ENCODE measurements around the gene TJP2. TPM values are rescaled to one million over a fixed set of nuclear protein-coding genes. Genes with fewer than 3 reads are reported as not detected.

TJP2 gene
- total RNA-seq = 58.2 and 64.5 TPM in 2 replicates

GRCh38 chr9:69173891-69174615, at the start of gene TJP2:
TJP2 (plus strand) TSS chr9:69174277; CDS start chr9:69174373, 96 bp downstream.

Other genes with a start within 250 kb of the TJP2 start
- not detected in 2 replicates for gene PRKACG, start 160.2 kb upstream of the TJP2 start, total RNA-seq
- 0.99 and 2.5 TPM in 2 replicates for gene FXN, start 138.5 kb upstream of the TJP2 start, total RNA-seq
- under 0.01 TPM in 1 of 2 replicates, not detected in the other for gene ENTREP1, start 150.9 kb downstream of the TJP2 start, total RNA-seq

Measured in smooth muscle cell of trachea (primary cell).